Spleen (tissue), 11 donors: ENCODE measurements around the gene ATXN10. TPM values are rescaled to one million over a fixed set of nuclear protein-coding genes. Genes with fewer than 3 reads are reported as not detected.

Experiments used
- DNase-seq: peaks from one replicate; pipeline ENCODE4 v3.0.0-alpha.2; 2020
- H3K27ac ChIP-seq, 8 donors: fragments of 200-600 bp; sonication (generic) in 7 of 8; 1 replicate in 4 of 8; 2 replicates in 4 of 8; pipeline versions ENCODE4 v1.5.0 to v1.8.0; 2016 to 2021; ENCODE audit warnings: inconsistent platforms in 4 of 8, mild to moderate bottlenecking in 4 of 8, moderate library complexity in 1 of 8
- H3K27me3 ChIP-seq, 7 donors: fragments of 200-600 bp; sonication (generic) in 6 of 7; replicated peaks in 1 of 7; 1 replicate in 4 of 7; 2 replicates in 3 of 7; pipeline versions ENCODE4 v1.5.0 to v1.8.0; 2016 to 2021; ENCODE audit warnings: inconsistent platforms in 3 of 7, mild to moderate bottlenecking in 1 of 7
- H3K36me3 ChIP-seq, 6 donors: fragments of 200-600 bp; sonication (generic) in 5 of 6; 1 replicate in 4 of 6; 2 replicates in 2 of 6; pipeline versions ENCODE4 v1.5.0 to v1.8.0; 2016 to 2021; ENCODE audit warnings: inconsistent platforms in 2 of 6
- H3K4me1 ChIP-seq, 6 donors: fragments of 200-600 bp; sonication (generic) in 5 of 6; 1 replicate in 3 of 6; 2 replicates in 3 of 6; pipeline versions ENCODE4 v1.5.0 to v1.8.0; 2016 to 2021; ENCODE audit warnings: inconsistent platforms in 3 of 6
- H3K4me3 ChIP-seq, 8 donors: fragments of 200-600 bp; sonication (generic) in 7 of 8; 1 replicate in 4 of 8; 2 replicates in 4 of 8; pipeline versions ENCODE4 v1.5.0 to v1.8.0; 2016 to 2021; ENCODE audit warnings: inconsistent platforms in 4 of 8, mild to moderate bottlenecking in 4 of 8, moderate library complexity in 2 of 8
- H3K9me3 ChIP-seq, 8 donors: fragments of 200-600 bp; sonication (generic) in 7 of 8; 1 replicate in 4 of 8; 2 replicates in 4 of 8; pipeline versions ENCODE4 v1.5.0 to v1.8.0; 2016 to 2021; ENCODE audit warnings: inconsistent platforms in 4 of 8
- CTCF ChIP-seq, 11 experiments: fragments of 200-600 bp in 7 of 11; fragments of 450-650 bp in 4 of 11; sonication (generic) in 4 of 11; IDR thresholded peaks in 8 of 11; conservative IDR thresholded peaks in 3 of 11; 1 replicate in 7 of 11; 2 replicates in 4 of 11; pipeline versions ENCODE4 v1.4.0 to v1.8.0; 2016 to 2021; ENCODE audit warnings: antibody characterized with exemption in 11 of 11, inconsistent platforms in 4 of 11, mild to moderate bottlenecking in 1 of 11
- POLR2A ChIP-seq, 3 donors: fragments of 450-650 bp; IDR thresholded peaks; one replicate each; pipeline ENCODE4 v1.5.1; 2017; ENCODE audit warnings: antibody characterized with exemption in 3 of 3, mild to moderate bottlenecking in 1 of 3
- POLR2AphosphoS5 ChIP-seq, 3 donors: sonication (generic); formaldehyde crosslinking; IDR thresholded peaks; one replicate each; pipeline ENCODE4 v1.5.1; 2017; ENCODE audit warnings: antibody characterized with exemption in 3 of 3
- WGBS, 5 donors: extraction: QIAGEN DNeasy Blood & Tissue Kit in 3 of 5; methylation state at CpG; one replicate each; pipeline versions ENCODE4 v1.1.5 to v1.1.7; 2013 to 2018; 5-methylcytosine and 5-hydroxymethylcytosine counted together
- intact Hi-C: fragments of 100-400 bp; cut with DNase I; formaldehyde crosslinking; loops from one replicate; pipeline ENCODE4 v1.15.0; 2023; ENCODE audit warnings: low total_unique reads
- polyA plus RNA-seq, 3 donors: library from polyadenylated mRNA; stranded (reverse); fragments of 200-250 nt; gene quantifications; one replicate each; pipeline ENCODE4 v1.2.1, GENCODE V29; 2013
- total RNA-seq, 7 donors: library from RNA; depleted of rRNA in 3 of 7; stranded (reverse); fragments of >200 nt in 3 of 7; fragmentation: NEBNext Ultra II Directional in 4 of 7; extraction: Animal tissue kit (Norgen Biotek cat#: 25700) in 4 of 7; gene quantifications; one replicate each; pipeline versions ENCODE4 v1.1.0 to v1.2.1, GENCODE V29; 2016 to 2021
- donor health status: healthy with polysubstance abuse.
- donor health status: DM: no; HTN: no; CAD: no; lungs with moderate emphysema.
- donor health status: DM: no; HTN: no; CAD: no.
- donor health status: Bipolar disorder and iron deficiency.
- donor health status: healthy.
- donor health status: DM: no; HTN: no; CAD: no.
- donor health status: DM: yes; HTN: yes; CAD: no.

ATXN10 gene
- total and polyA plus RNA-seq, 10 donors, result 46.1 to 119 (median 84.6) TPM

GRCh38 chr22:45846952-45847351 lies 175.3 kb downstream of the ATXN10 start:
- Histone ChIP-seq H3K9me3 (peaks cover 0 to 11% (median 9%) of the 10 kb centered on the region in 8 donors), H3K36me3 (peaks cover 0 to 97% (median 43%) of the 10 kb centered on the region in 6 donors), H3K4me1 (peaks cover 0 to 14% (median 0%) of the 10 kb centered on the region in 6 donors), H3K27me3 (no peaks in the 10 kb centered on the region), H3K27ac (no peak overlapping the region), H3K4me3 (no peak overlapping the region)
- intact Hi-C loops, result no loop called here
- DNase-seq, result no peak
- 94 to 97% (median 95%) methylated on average over 3 of the region's 3 CpGs for WGBS, 5 donors
- TF ChIP-seq POLR2A (IDR thresholded peaks at IDR 0.05) (no peak), POLR2AphosphoS5 (IDR thresholded peaks at IDR 0.05) (no peak), CTCF (IDR thresholded peaks at IDR 0.05 in 8 of 11, conservative IDR thresholded peaks at IDR 0.05 in 3 of 11) (no peak)

- H3K27me3 ChIP-seq, result no peaks in the 10 kb centered on the region
- H3K9me3 ChIP-seq, result peaks cover 0 to 26% (median 23%) of the 10 kb centered on the region in 8 donors
- H3K4me1 ChIP-seq, result no peaks in the 10 kb centered on the region
- WGBS, 5 donors, result 92 to 100% (median 98%) methylated on average over 2 of the region's 2 CpGs
- no peak for TF ChIP-seq CTCF (IDR thresholded peaks at IDR 0.05 in 8 of 11, conservative IDR thresholded peaks at IDR 0.05 in 3 of 11)
- no peak for TF ChIP-seq POLR2A (IDR thresholded peaks at IDR 0.05)
- no peak for TF ChIP-seq POLR2AphosphoS5 (IDR thresholded peaks at IDR 0.05)
- H3K27ac ChIP-seq, result no peak overlapping the region
- H3K36me3 ChIP-seq, result peaks cover 0 to 88% (median 46%) of the 10 kb centered on the region in 6 donors
- H3K4me3 ChIP-seq, result no peak overlapping the region
- no peak for DNase-seq
- intact Hi-C loops, result no loop called here
These were observed 177.3 kb downstream of the ATXN10 start for GRCh38 chr22:45848904-45849303.

- Histone ChIP-seq H3K4me3 (no peak overlapping the region), H3K4me1 (no peaks in the 10 kb centered on the region), H3K36me3 (peaks cover 0 to 86% (median 37%) of the 10 kb centered on the region in 6 donors), H3K27me3 (no peaks in the 10 kb centered on the region), H3K27ac (no peak overlapping the region), H3K9me3 (peaks cover 0 to 26% (median 23%) of the 10 kb centered on the region in 8 donors)
- no peak for DNase-seq
- 91 to 99% (median 98%) methylated on average over 1 to 2 of the region's 2 CpGs for WGBS, 5 donors
- no peak for TF ChIP-seq CTCF (IDR thresholded peaks at IDR 0.05 in 8 of 11, conservative IDR thresholded peaks at IDR 0.05 in 3 of 11)
- TF ChIP-seq POLR2A (IDR thresholded peaks at IDR 0.05), result no peak
- TF ChIP-seq POLR2AphosphoS5 (IDR thresholded peaks at IDR 0.05), result no peak
- intact Hi-C loops, result no loop called here
These were observed 181.2 kb downstream of the ATXN10 start for GRCh38 chr22:45852826-45853225.

- WGBS, 5 donors, result 86 to 98% (median 97%) methylated on average over 2 of the region's 2 CpGs
- TF ChIP-seq POLR2A (IDR thresholded peaks at IDR 0.05) (no peak), POLR2AphosphoS5 (IDR thresholded peaks at IDR 0.05) (no peak), CTCF (IDR thresholded peaks at IDR 0.05 in 8 of 11, conservative IDR thresholded peaks at IDR 0.05 in 3 of 11) (no peak)
- intact Hi-C loops, result no loop called here
- DNase-seq, result no peak
- Histone ChIP-seq H3K9me3 (peaks cover 0 to 25% (median 22%) of the 10 kb centered on the region in 8 donors), H3K4me3 (no peak overlapping the region), H3K36me3 (peaks cover 0 to 76% (median 28%) of the 10 kb centered on the region in 6 donors), H3K27ac (no peak overlapping the region), H3K4me1 (no peaks in the 10 kb centered on the region), H3K27me3 (no peaks in the 10 kb centered on the region)
These were observed 184.3 kb downstream of the ATXN10 start for GRCh38 chr22:45855961-45856360.
